Lower leg skin (tissue), 4 donors: Measurements from ENCODE around the gene DIP2B. TPM values are rescaled to one million over a fixed set of nuclear protein-coding genes. Genes with fewer than 3 reads are reported as not detected.

Experiments used
- DNase-seq, 2 donors: peaks; one replicate each; pipeline ENCODE4 v3.0.0-alpha.2; 2019; ENCODE audit warnings: low spot score in 2 of 2
- H3K4me3 ChIP-seq: fragments of 200-600 bp; sonication (generic); 2 replicates; pipeline ENCODE4 v1.5.1; 2017; ENCODE audit warnings: mild to moderate bottlenecking, low read depth; ENCODE audit not compliant: poor library complexity, severe bottlenecking
- POLR2A ChIP-seq, 2 donors: fragments of 450-650 bp; IDR thresholded peaks; one replicate each; pipeline ENCODE4 v1.6.1; 2016 to 2017; ENCODE audit warnings: antibody characterized with exemption in 2 of 2, mild to moderate bottlenecking in 1 of 2, moderate library complexity in 1 of 2
- WGBS, 2 donors: methylation state at CpG; one replicate each; pipeline ENCODE4 v1.1.5; 2018; 5-methylcytosine and 5-hydroxymethylcytosine counted together
- intact Hi-C: fragments of 100-400 bp; cut with DNase I; formaldehyde crosslinking; loops from one replicate; pipeline ENCODE4 v1.15.0; 2023; ENCODE audit warnings: low total_unique reads
- total RNA-seq, 4 donors: library from RNA; depleted of rRNA; stranded (reverse); fragments of >200 nt; gene quantifications; one replicate each; pipeline ENCODE4 v1.1.0, GENCODE V29; 2016
- TF ChIP-seq, protein P1 (sequence below), 3 donors: fragments of 450-650 bp; IDR thresholded peaks; one replicate each; pipeline ENCODE4 v1.5.1; 2016; ENCODE audit warnings: antibody characterized with exemption in 3 of 3, mild to moderate bottlenecking in 3 of 3, moderate library complexity in 2 of 3

Gene DIP2B
- total RNA-seq, 4 donors from 2014 or later, result 56.9 to 104 (median 68.6) TPM

DNA sequence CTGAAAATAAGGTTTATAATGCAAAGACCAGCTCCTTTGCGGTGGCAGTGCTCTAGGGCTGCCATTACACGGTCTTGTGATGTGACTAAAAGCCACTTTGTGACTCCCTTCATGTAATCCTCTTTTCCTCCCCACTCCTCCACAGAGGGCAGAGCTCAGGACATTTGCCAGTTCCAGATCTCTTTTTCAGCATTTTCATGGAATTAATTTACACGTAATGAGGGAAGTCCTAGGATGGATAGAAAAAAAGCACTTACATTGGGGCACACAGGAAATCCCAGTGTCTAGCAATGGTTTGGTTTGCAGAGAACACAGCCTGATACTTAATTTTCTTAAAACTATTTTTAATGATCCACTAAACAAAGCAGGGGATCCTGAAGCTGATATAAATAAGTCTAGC is 241.6 kb downstream of the DIP2B start:
- peak in 1 of 2 donors; percentile 36 for DNase-seq
- intact Hi-C loops, result no loop called here
- TF ChIP-seq, protein P1, sequence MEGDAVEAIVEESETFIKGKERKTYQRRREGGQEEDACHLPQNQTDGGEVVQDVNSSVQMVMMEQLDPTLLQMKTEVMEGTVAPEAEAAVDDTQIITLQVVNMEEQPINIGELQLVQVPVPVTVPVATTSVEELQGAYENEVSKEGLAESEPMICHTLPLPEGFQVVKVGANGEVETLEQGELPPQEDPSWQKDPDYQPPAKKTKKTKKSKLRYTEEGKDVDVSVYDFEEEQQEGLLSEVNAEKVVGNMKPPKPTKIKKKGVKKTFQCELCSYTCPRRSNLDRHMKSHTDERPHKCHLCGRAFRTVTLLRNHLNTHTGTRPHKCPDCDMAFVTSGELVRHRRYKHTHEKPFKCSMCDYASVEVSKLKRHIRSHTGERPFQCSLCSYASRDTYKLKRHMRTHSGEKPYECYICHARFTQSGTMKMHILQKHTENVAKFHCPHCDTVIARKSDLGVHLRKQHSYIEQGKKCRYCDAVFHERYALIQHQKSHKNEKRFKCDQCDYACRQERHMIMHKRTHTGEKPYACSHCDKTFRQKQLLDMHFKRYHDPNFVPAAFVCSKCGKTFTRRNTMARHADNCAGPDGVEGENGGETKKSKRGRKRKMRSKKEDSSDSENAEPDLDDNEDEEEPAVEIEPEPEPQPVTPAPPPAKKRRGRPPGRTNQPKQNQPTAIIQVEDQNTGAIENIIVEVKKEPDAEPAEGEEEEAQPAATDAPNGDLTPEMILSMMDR (IDR thresholded peaks at IDR 0.05), result no peak
- no peak for TF ChIP-seq POLR2A (IDR thresholded peaks at IDR 0.05)

DNA sequence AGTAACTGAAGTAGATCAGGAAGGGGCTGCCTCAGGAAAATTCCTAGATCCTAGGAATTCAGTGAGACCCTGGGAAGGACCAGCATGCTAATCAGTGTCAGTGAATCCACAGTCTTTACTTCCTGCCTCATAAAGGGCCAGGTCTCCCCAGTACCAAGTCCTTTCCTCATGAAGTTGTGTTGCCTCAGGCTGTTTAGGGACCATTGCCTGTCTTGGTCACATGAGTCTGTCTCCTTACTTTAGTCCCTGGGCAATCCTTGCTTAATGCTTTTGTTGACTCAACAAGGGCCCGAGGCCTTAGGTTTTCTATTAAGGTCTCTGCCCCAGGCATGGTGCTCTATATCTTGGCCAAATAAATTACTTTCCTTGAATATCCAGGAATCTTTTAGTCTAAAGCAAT is 243.0 kb downstream of the DIP2B start:
- H3K4me3 ChIP-seq, result no peak overlapping the region
- DNase-seq, result peak in 1 of 2 donors; percentile 7
- intact Hi-C loops, result no loop called here
- WGBS, 2 donors, result 79 to 87% methylated on average over 1 of the region's 1 CpG
- no peak for TF ChIP-seq POLR2A (IDR thresholded peaks at IDR 0.05)
- TF ChIP-seq, protein P1 (IDR thresholded peaks at IDR 0.05), result no peak

More for the DNA sequence above, 241.6 kb downstream of the DIP2B start:
- WGBS, 2 donors, result 90 to 95% methylated on average over 3 of the region's 3 CpGs
- no peak overlapping the region for H3K4me3 ChIP-seq

DNA sequence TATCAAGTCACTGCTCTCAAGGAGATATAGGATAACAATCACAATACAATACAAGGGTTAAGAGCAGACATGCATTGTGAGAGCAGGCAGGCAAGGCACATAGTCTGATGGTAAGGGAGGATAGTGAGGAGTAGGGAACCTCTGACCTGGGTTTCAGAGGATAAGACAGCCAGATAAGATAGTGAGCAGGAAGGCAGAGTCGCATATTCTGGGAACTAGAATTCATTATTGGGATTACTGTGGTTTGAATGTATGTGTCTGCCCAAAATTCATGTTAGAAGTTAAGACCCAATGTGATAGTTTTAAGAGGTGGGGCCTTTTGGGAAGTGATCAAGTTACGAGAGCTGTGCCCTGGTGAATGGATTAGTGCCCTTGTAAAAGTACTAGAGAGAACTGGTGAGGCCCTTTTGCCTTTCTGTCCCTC is 244.7 kb downstream of the DIP2B start:
- DNase-seq, result peak in 1 of 2 donors; percentile 40
- WGBS, 2 donors, result 93 to 98% methylated on average over 2 of the region's 2 CpGs
- TF ChIP-seq POLR2A (IDR thresholded peaks at IDR 0.05), result no peak
- TF ChIP-seq, protein P1 (IDR thresholded peaks at IDR 0.05), result no peak
- H3K4me3 ChIP-seq, result no peak overlapping the region
- intact Hi-C loops, result no loop called here

DNA sequence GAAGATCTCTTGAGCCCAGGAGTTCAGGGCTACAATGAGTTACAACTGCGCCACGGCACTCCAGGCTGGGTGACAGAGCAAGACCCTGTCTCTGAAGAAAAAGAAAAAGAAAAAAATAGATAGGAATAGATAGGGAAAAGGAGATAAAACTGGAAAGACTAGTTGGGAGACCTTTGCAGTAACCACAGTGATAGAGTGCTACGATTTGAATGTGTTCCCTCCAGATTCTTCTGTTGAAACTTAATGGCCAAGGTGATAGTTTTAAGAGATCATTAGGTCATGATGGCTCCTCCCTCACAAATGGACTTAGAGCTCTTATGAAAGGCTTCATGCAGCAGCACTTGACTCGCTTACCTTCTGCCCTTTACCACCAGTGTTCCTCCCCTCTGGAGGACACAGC is 245.6 kb downstream of the DIP2B start:
- H3K4me3 ChIP-seq, result no peak overlapping the region
- peak in 1 of 2 donors; percentile 18 for DNase-seq
- intact Hi-C loops, result no loop called here
- TF ChIP-seq POLR2A (IDR thresholded peaks at IDR 0.05), result no peak
- TF ChIP-seq, protein P1 (IDR thresholded peaks at IDR 0.05), result no peak
- 89 to 90% methylated on average over 4 of the region's 4 CpGs for WGBS, 2 donors

DNA sequence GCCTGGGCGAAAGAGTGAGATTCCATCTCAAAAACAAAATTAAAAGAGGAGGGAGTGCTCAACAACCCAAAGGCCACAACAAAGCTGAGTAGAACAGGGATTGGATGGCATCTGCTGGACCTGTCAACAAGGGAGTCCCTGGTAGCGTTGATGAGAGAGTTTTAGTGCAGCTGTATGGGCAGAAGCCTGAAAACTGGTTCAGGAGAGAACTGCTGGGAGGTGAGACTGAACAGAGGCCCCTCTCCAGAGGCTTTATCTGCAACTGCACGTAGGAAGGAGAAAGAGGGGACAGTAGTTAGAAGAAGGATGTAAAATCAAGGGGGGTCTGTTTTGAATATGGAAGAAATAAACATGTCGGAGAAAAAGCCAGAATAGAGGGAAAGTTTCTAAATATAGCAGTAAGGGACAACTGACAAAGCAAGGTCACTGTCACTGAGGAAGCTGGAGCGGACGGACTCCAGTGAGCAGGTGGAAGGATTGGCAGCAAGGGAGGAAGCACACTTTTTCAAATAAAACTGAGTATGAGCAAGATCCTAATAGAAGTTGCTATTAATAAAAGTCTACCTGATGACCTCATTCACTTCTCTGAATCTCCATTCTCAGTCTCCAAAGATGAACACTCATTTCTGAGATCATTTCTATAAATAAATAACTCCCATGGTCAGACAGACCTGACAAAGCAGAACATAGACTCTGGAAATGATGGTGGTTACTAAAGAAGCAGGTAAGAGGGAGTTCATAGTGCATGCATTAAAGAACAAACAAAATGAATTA is 247.3 kb downstream of the DIP2B start:
- DNase-seq, result peak in 1 of 2 donors; percentile 18
- 81 to 83% methylated on average over 6 of the region's 6 CpGs for WGBS, 2 donors
- H3K4me3 ChIP-seq, result no peak overlapping the region

More for the DNA sequence above, 247.3 kb downstream of the DIP2B start:
- no peak for TF ChIP-seq POLR2A (IDR thresholded peaks at IDR 0.05)
- TF ChIP-seq, protein P1 (IDR thresholded peaks at IDR 0.05), result no peak
- intact Hi-C loops, result no loop called here
